ENCODE data around the gene MDM1.

- TF ChIP-seq CTCF (IDR thresholded peaks at IDR 0.05 in 8 of 11, conservative IDR thresholded peaks at IDR 0.05 in 3 of 11): no peak
- TF ChIP-seq POLR2AphosphoS5 (IDR thresholded peaks at IDR 0.05): no peak
Observed at GRCh38 chr12:68270358-68270757, 61.8 kb downstream of the MDM1 start.
